Natural killer cell (primary cell): Measurements from ENCODE around the gene NOX4. TPM values are rescaled to one million over a fixed set of nuclear protein-coding genes. Genes with fewer than 3 reads are reported as not detected.
"Not testable (repeated sequence)": the region's sequence is repeated elsewhere in the genome, so short reads cannot be mapped to it uniquely, and the experiment has no call there.

Source experiments
- ATAC-seq, 3 donors: fragments of 150-1000 bp in 2 of 3; fragments of 200-7000 bp in 1 of 3; cut with Tn5 transposase; 1 replicate in 1 of 3; 2 replicates in 2 of 3; pipeline ENCODE4 v1.10.0; 2021; ENCODE audit warnings: mild to moderate bottlenecking in 2 of 3, moderate library complexity in 2 of 3
- DNase-seq, 2 donors: peaks; one replicate each; pipeline versions ENCODE4 v3.0.0 to v3.0.0-alpha.2; 2013 to 2021; ENCODE audit warnings: mixed read lengths in 1 of 2
- H3K27ac ChIP-seq: one replicate; pipeline ENCODE4 v1.5.1; 2013; ENCODE audit warnings: mild to moderate bottlenecking, low read length
- H3K27me3 ChIP-seq: one replicate; pipeline ENCODE4 v1.6.1; 2013; ENCODE audit warnings: low read length; ENCODE audit not compliant: control insufficient read depth, insufficient read depth
- H3K36me3 ChIP-seq: one replicate; pipeline ENCODE4 v1.6.1; 2013; ENCODE audit warnings: low read length; ENCODE audit not compliant: control insufficient read depth, insufficient read depth
- H3K4me1 ChIP-seq: one replicate; pipeline ENCODE4 v1.6.1; 2013; ENCODE audit warnings: low read length; ENCODE audit not compliant: control insufficient read depth, insufficient read depth
- H3K4me3 ChIP-seq: one replicate; pipeline ENCODE4 v1.5.1; 2013; ENCODE audit warnings: low read length
- H3K9me3 ChIP-seq: one replicate; pipeline ENCODE4 v1.6.1; 2013; ENCODE audit warnings: low read length; ENCODE audit not compliant: control insufficient read depth, insufficient read depth
- H3K27ac Mint-ChIP-seq, 2 donors: one replicate each; pipeline ENCODE4 v1.8.0; 2022; ENCODE audit warnings: mild to moderate bottlenecking in 2 of 2, mixed read lengths in 2 of 2, moderate library complexity in 1 of 2
- H3K27me3 Mint-ChIP-seq, 2 donors: one replicate each; pipeline ENCODE4 v1.8.0; 2022; ENCODE audit warnings: low read depth in 2 of 2, mixed read lengths in 2 of 2
- H3K36me3 Mint-ChIP-seq: one replicate; pipeline ENCODE4 v1.8.0; 2022; ENCODE audit warnings: mixed read lengths
- H3K4me1 Mint-ChIP-seq, 2 donors: one replicate each; pipeline ENCODE4 v1.8.0; 2022; ENCODE audit warnings: mixed read lengths in 2 of 2
- H3K4me3 Mint-ChIP-seq: one replicate; pipeline ENCODE4 v1.8.0; 2022; ENCODE audit warnings: mild to moderate bottlenecking, moderate library complexity, mixed read lengths
- H3K9me3 Mint-ChIP-seq, 2 donors: one replicate each; pipeline ENCODE4 v1.8.0; 2022; ENCODE audit warnings: mixed read lengths in 2 of 2
- WGBS: methylation state at CpG from one replicate; pipeline ENCODE4 v1.1.7; 2013; ENCODE audit warnings: missing lambda C conversion rate; ENCODE audit not compliant: insufficient coverage; 5-methylcytosine and 5-hydroxymethylcytosine counted together
- intact Hi-C: fragments of 100-400 bp; cut with micrococcal nuclease; formaldehyde crosslinking; loops from one replicate; pipeline ENCODE4 v1.14.2; 2022
- total RNA-seq, 4 donors: library from RNA; stranded (reverse); fragments of 120-200 nt in 1 of 4; gene quantifications; one replicate each; pipeline versions ENCODE4 v1.2.3 to v1.2.4, GENCODE V29; 2013 to 2022
- TF ChIP-seq, protein P1 (sequence below): fragments of 200-600 bp; IDR thresholded peaks from one replicate; pipeline ENCODE4 v1.8.0; 2022; ENCODE audit warnings: antibody characterized with exemption

The NOX4 gene
- total RNA-seq, 3 donors from 2014 or later (not counting 1 experiment from before 2014, with no cell fraction given): not detected

DNA sequence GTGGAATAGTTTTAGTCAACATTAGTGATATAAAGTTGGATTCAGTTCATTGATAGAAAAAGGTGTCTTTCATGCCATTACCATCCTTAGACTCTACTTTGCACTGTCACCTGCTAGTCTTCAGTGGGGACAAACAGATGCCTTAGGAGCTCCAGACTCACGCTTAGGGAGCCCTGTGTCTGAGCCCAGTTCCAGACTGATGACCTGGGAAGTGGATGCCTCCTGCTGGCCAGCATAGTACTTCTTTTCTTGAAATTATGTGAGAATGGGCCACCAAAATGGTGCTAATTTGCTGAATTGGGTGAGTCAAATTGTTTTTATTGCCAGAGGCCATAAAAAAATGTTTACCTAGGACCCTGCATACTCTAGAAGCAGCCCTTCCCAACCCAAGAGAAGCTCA lies 53.9 kb downstream of the NOX4 start:
- Mint-ChIP-seq H3K27ac (no peak overlapping the region), H3K4me1 (no peaks in the 10 kb centered on the region), H3K4me3 (no peak overlapping the region), H3K9me3 (peaks cover 6 to 8% of the 10 kb centered on the region in 2 donors), H3K36me3 (no peaks in the 10 kb centered on the region), H3K27me3 (no peaks in the 10 kb centered on the region)
- H3K4me1 ChIP-seq: no peaks in the 10 kb centered on the region
- H3K4me3 ChIP-seq: no peak overlapping the region
- TF ChIP-seq, protein P1, sequence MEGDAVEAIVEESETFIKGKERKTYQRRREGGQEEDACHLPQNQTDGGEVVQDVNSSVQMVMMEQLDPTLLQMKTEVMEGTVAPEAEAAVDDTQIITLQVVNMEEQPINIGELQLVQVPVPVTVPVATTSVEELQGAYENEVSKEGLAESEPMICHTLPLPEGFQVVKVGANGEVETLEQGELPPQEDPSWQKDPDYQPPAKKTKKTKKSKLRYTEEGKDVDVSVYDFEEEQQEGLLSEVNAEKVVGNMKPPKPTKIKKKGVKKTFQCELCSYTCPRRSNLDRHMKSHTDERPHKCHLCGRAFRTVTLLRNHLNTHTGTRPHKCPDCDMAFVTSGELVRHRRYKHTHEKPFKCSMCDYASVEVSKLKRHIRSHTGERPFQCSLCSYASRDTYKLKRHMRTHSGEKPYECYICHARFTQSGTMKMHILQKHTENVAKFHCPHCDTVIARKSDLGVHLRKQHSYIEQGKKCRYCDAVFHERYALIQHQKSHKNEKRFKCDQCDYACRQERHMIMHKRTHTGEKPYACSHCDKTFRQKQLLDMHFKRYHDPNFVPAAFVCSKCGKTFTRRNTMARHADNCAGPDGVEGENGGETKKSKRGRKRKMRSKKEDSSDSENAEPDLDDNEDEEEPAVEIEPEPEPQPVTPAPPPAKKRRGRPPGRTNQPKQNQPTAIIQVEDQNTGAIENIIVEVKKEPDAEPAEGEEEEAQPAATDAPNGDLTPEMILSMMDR: no peak
- H3K27ac ChIP-seq: no peak overlapping the region
- no peak for DNase-seq
- intact Hi-C loops: no loop called here
- no peaks in the 10 kb centered on the region for H3K27me3 ChIP-seq
- 79% methylated on average over 1 of the region's 1 CpG for WGBS
- ATAC-seq: no peak
- no peaks in the 10 kb centered on the region for H3K36me3 ChIP-seq
- no peaks in the 10 kb centered on the region for H3K9me3 ChIP-seq

DNA sequence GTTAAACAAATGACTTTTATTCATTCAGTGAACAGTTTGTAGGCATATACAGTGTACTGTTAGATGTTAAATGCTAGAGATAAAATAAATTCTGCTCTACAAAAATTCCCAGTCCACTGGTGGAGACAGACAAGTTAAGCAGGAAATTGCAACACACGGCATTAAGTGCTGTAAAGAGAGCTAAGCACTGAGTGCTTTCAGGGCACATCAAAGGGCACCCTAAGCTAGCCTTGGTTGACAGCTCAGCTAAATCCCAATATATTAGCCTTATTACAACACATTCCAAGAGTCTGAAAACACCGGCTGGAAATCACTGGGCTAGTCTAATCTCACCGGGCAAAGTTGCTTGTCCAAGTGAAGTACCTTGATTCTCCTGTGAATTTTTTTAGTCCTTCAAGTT lies 55.1 kb downstream of the NOX4 start:
- 59% methylated on average over 3 of the region's 3 CpGs for WGBS
- Mint-ChIP-seq H3K27ac (no peak overlapping the region), H3K4me3 (no peak overlapping the region), H3K36me3 (no peaks in the 10 kb centered on the region), H3K27me3 (no peaks in the 10 kb centered on the region), H3K9me3 (peaks cover 4 to 5% of the 10 kb centered on the region in 2 donors), H3K4me1 (no peaks in the 10 kb centered on the region)
- Histone ChIP-seq H3K27ac (no peak overlapping the region), H3K9me3 (no peaks in the 10 kb centered on the region), H3K4me3 (no peak overlapping the region), H3K4me1 (no peaks in the 10 kb centered on the region), H3K27me3 (no peaks in the 10 kb centered on the region), H3K36me3 (no peaks in the 10 kb centered on the region)
- intact Hi-C loops: no loop called here
- no peak for DNase-seq
- TF ChIP-seq, protein P1: no peak
- ATAC-seq: no peak

GRCh38 chr11:89433278-89433677 lies 57.9 kb downstream of the NOX4 start:
- Mint-ChIP-seq H3K4me3 (no peak overlapping the region), H3K9me3 (peaks cover 8 to 9% of the 10 kb centered on the region in 2 donors), H3K4me1 (no peaks in the 10 kb centered on the region), H3K27me3 (no peaks in the 10 kb centered on the region), H3K27ac (no peak overlapping the region), H3K36me3 (no peaks in the 10 kb centered on the region)
- no peaks in the 10 kb centered on the region for H3K27me3 ChIP-seq
- DNase-seq (no peak), ATAC-seq (no peak)
- H3K4me3 ChIP-seq: no peak overlapping the region
- H3K36me3 ChIP-seq: no peaks in the 10 kb centered on the region
- no peak overlapping the region for H3K27ac ChIP-seq
- WGBS: 85% methylated on average over 1 of the region's 1 CpG
- TF ChIP-seq, protein P1: no peak
- no peaks in the 10 kb centered on the region for H3K4me1 ChIP-seq
- intact Hi-C loops: no loop called here
- no peaks in the 10 kb centered on the region for H3K9me3 ChIP-seq

- H3K4me3 ChIP-seq, H3K4me1 Mint-ChIP-seq, H3K4me1 ChIP-seq, intact Hi-C loops, H3K27ac Mint-ChIP-seq, H3K27ac ChIP-seq, DNase-seq, H3K36me3 Mint-ChIP-seq, H3K36me3 ChIP-seq, H3K27me3 ChIP-seq, H3K4me3 Mint-ChIP-seq, H3K9me3 ChIP-seq, ATAC-seq, H3K27me3 Mint-ChIP-seq: not testable (repeated sequence)
- H3K9me3 Mint-ChIP-seq: peaks cover 8 to 13% of the 10 kb centered on the region in 2 donors
- 90% methylated on average over 2 of the region's 3 CpGs for WGBS
Observed at GRCh38 chr11:89432182-89432581, 59.0 kb downstream of the NOX4 start.

DNA sequence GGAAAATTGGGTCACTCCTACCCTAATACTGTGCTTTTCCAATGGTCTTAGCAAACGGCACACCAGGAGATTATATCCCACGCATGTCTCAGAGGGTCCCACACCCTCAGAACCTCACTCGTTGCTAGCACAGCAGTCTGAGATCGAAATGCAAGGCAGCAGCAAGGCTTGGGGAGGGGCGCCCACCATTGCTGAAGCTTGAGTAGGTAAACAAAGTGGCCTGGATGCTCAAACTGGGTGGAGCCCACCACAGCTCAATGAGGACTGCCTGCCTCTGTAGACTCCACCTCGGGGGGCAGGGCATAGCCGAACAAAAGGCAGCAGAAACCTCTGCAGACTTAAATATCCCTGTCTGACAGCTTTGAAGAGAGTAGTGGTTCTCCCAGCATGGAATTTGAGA lies 64.7 kb downstream of the NOX4 start:
- WGBS: 84% methylated on average over 6 of the region's 7 CpGs
- H3K9me3 ChIP-seq, ATAC-seq, H3K4me1 ChIP-seq, H3K36me3 ChIP-seq, H3K4me3 ChIP-seq, intact Hi-C loops, H3K27me3 ChIP-seq, H3K36me3 Mint-ChIP-seq, H3K27me3 Mint-ChIP-seq, H3K27ac ChIP-seq, DNase-seq, H3K4me1 Mint-ChIP-seq, H3K4me3 Mint-ChIP-seq, H3K27ac Mint-ChIP-seq: not testable (repeated sequence)
- H3K9me3 Mint-ChIP-seq: peaks cover 4 to 11% of the 10 kb centered on the region in 2 donors
